GM18867 (cell line): ENCODE measurements around the gene PFKM.
"Not testable (repeated sequence)": the region's sequence is repeated elsewhere in the genome, so short reads cannot be mapped to it uniquely, and the experiment has no call there.

Experiments used
- ATAC-seq: cut with Tn5 transposase; IDR thresholded peaks from one replicate; pipeline ENCODE4 v1.9.1; 2021; ENCODE audit warnings: mild to moderate bottlenecking, moderate library complexity; ENCODE audit not compliant: unreplicated experiment

PFKM gene

DNA sequence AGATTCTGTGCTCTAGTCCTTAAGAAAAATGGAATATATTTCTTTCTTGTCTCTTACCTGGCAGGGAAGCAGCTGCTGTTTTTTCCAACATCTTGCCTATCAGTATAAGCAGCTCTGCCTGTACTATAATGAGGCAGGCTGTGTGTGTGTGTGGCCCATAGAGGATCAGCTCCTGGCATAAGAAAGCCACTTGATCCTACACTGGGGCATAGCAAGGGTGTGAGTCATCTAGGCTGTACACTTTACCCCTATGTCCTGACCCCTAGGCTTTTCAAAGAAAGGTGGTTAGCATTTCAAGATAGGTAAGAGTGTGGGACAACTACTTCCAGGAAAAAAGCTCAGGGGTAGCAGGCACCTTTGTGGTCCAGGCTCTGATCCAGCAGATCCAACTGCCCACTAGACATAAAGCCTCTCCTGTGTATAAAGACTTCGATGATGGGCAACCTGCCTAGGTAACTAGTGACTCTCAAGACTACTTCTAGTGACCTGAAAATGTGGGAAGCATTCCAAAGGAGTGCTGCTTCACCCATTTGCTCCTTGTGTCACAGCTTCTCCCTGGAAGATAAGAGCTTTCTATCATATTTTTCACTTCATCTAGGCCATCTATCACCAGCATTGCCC is 8.4 kb upstream of the PFKM start:
- no peak for ATAC-seq

DNA sequence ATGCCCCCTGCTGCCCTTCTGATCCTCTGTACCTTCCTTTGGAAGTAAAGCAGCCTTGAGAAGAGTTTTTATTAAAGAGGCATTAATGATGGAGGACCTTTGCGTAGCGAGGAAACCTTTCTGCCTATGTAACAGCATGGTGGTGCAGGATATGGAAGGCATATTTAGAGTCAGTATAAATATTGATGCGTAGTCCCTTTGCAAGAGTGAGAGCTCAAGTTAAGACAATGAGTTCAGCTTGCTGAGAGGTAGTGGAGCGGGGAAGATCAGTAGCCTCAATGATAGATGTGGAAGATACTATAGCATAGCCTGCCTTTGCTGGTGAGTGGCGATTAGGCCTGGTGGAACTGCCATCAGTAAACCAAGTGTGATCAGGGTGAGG is 7.9 kb upstream of the PFKM start:
- not testable (repeated sequence) for ATAC-seq

- no peak for ATAC-seq
Measured at GRCh38 chr12:48115957-48116356, 3.2 kb upstream of the PFKM start.

GRCh38 chr12:48118284-48118871 is 786 bp upstream of the PFKM start:
- no peak for ATAC-seq

- ATAC-seq = peak; percentile 4
Measured at GRCh38 chr12:48119834-48120195, 651 bp downstream of the PFKM start.

DNA sequence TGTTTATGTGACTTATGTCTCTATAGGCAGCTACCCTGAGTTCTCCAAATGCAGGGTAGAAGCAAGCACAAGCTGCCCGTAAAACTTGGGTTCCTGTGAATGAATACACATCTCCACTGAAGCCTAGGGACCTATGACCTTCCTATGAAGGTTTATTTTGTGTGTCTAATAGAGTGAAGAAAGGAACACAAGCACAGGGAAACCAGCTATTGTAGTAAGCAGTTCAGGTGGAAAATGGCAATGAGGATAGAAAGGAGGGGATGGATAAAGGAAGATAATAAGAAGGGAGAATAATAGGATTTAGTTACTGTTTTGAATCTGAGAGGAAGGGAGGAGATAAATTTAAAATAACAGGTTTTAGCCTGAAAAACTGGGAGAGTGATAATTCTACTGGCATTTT is 2.4 kb downstream of the PFKM start:
- ATAC-seq = no peak

- ATAC-seq = no peak
Measured at GRCh38 chr12:48122065-48122834, 3.1 kb downstream of the PFKM start.

GRCh38 chr12:48123169-48123568 is 4.0 kb downstream of the PFKM start:
- no peak for ATAC-seq

- not testable (repeated sequence) for ATAC-seq
Measured at GRCh38 chr12:48125542-48125941, 6.4 kb downstream of the PFKM start.

GRCh38 chr12:48125985-48126384 is 6.8 kb downstream of the PFKM start:
- no peak for ATAC-seq

GRCh38 chr12:48126953-48127630 is 7.9 kb downstream of the PFKM start:
- ATAC-seq = no peak

DNA sequence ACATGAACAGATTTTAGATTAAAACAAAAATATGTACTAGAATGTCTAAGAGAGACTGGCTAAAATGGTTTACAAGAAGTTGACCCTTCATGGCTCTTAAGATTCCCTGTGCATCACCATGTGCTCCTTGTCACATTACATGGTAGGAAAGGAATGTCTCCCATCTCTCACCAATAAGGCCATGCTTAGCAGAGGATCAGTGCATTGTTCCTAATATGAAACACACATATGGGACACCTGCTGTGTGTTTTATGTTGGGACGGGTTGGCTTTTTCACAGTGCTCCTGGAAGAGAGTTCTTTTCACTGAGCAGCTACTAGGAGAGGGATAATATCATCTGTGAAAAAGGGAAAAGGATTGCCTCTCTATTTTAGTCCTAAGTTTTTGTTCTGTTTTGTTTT is 9.6 kb downstream of the PFKM start:
- ATAC-seq = no peak

GRCh38 chr12:48129376-48129775 is 10.2 kb downstream of the PFKM start:
- ATAC-seq = no peak

- no peak for ATAC-seq
Measured at GRCh38 chr12:48131517-48131916, 12.4 kb downstream of the PFKM start.

- ATAC-seq = no peak
Measured at GRCh38 chr12:48132826-48133225, 13.7 kb downstream of the PFKM start.

GRCh38 chr12:48135027-48135426 is 15.9 kb downstream of the PFKM start:
- no peak for ATAC-seq

GRCh38 chr12:48142818-48143674 is 23.9 kb downstream of the PFKM start:
- ATAC-seq = no peak

- ATAC-seq = no peak
Measured at GRCh38 chr12:48143898-48144297, 24.7 kb downstream of the PFKM start.

- no peak for ATAC-seq
Measured at GRCh38 chr12:48145981-48146380, 26.8 kb downstream of the PFKM start.

DNA sequence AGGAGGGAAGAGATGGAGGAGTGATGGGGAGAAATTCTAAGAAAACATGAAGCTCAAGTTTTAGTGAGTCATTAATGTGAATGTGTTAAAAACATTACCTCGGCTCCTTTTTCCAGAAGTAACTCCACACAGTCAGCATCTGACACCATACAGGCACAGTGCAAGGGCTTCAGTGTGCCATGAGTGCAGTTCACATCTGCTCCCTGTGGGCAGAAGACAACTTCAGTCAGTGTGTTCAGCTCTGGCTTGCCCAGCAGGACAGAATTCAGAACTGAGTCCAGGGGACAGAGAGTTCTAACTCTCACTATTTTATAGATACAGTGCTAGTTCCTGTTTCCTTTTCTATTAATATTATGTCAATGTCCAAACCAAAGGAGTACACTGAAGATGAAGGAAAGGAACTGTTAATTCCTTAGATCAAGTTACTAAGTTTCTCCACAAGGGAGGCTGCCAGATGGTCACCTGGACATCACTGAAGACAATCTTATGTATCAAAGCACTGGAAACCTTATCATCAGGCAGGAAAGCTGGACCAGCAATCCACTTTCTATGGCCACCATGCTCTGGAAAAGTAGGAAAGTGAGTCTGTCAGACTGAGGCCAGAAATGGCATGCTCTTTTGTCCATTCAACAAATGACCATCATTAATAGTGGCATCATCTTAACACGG is 32.1 kb downstream of the PFKM start:
- no peak for ATAC-seq
